BJ (cell line): ENCODE data around the gene FOXP1. TPM values are rescaled to one million over a fixed set of nuclear protein-coding genes. Genes with fewer than 3 reads are reported as not detected.
"Not testable (repeated sequence)": the region's sequence is repeated elsewhere in the genome, so short reads cannot be mapped to it uniquely, and the experiment has no call there.

Source experiments
- CTCF ChIA-PET: fragments of 350-600 bp; formaldehyde crosslinking; extraction: SDS; loops from one replicate; lab custom pipeline; 2021; ENCODE audit warnings: antibody characterized with exemption, inconsistent platforms; lab: Yijun Ruan, JAX
- POLR2A ChIA-PET: fragments of 300-600 bp; sonication (Branson Sonifier 250); formaldehyde crosslinking; extraction: SDS; loops from one replicate; lab custom pipeline; 2021; ENCODE audit warnings: antibody characterized with exemption; lab: Charles Lee
- DNase-seq: peaks from one replicate; pipeline ENCODE4 v3.0.0-alpha.2; 2011; ENCODE audit warnings: low read depth
- H3K27me3 ChIP-seq: 2 replicates; pipeline ENCODE4 v1.6.0; 2011; ENCODE audit warnings: low read length; ENCODE audit not compliant: control insufficient read depth, insufficient read depth
- H3K36me3 ChIP-seq: 2 replicates; pipeline ENCODE4 v1.5.1; 2011; ENCODE audit warnings: low read length; ENCODE audit not compliant: control insufficient read depth, insufficient read depth
- H3K4me3 ChIP-seq: 2 replicates; pipeline ENCODE4 v1.5.1; 2011; ENCODE audit warnings: low read depth, mild to moderate bottlenecking, control low read depth, low read length
- CTCF ChIP-seq: IDR thresholded peaks from 2 replicates; pipeline ENCODE4 v1.5.1; 2011; ENCODE audit warnings: low read depth, mild to moderate bottlenecking, control low read depth, inconsistent platforms, low read length, moderate library complexity; ENCODE audit not compliant: insufficient read depth
- polyA plus RNA-seq: library from polyadenylated mRNA; depleted of rRNA; stranded (reverse); fragments of >200 nt; gene quantifications from 2 replicates; pipeline ENCODE4 v1.2.3, GENCODE V29; 2011

Gene FOXP1
- polyA plus RNA-seq, 1 experiment = 37.0 TPM

- Histone ChIP-seq H3K36me3 (no peaks in the 10 kb centered on the region), H3K27me3 (no peaks in the 10 kb centered on the region), H3K4me3 (no peak overlapping the region)
- ChIA-PET POLR2A (no interaction called here), CTCF (no interaction called here)
- DNase-seq = no peak
- TF ChIP-seq CTCF = no peak
Observed at GRCh38 chr3:71532639-71533395, 50.7 kb downstream of the FOXP1 start.

GRCh38 chr3:71530903-71531530, 52.5 kb downstream of the FOXP1 start:
- Histone ChIP-seq H3K36me3 (no peaks in the 10 kb centered on the region), H3K4me3 (no peak overlapping the region), H3K27me3 (no peaks in the 10 kb centered on the region)
- ChIA-PET POLR2A (interaction anchor here (0.7 kb wide), 1 partner anchor 150 kb away, joined by 3 read pairs; no protein-coding TSS in a partner anchor), CTCF (interaction anchor here (0.8 kb wide), 1 partner anchor 34 kb away, joined by 3 read pairs; no protein-coding TSS in a partner anchor)
- no peak for TF ChIP-seq CTCF
- DNase-seq = no peak

GRCh38 chr3:71528816-71529215, 54.7 kb downstream of the FOXP1 start:
- ChIA-PET POLR2A (no interaction called here), CTCF (interaction anchor here (1.4 to 1.5 kb wide), 2 partner anchors 19 to 64 kb away, joined by 3 read pairs; no protein-coding TSS in a partner anchor)
- no peak for TF ChIP-seq CTCF
- no peaks in the 10 kb centered on the region for H3K36me3 ChIP-seq
- H3K27me3 ChIP-seq = no peaks in the 10 kb centered on the region
- DNase-seq = no peak
- H3K4me3 ChIP-seq = no peak overlapping the region

GRCh38 chr3:71526448-71526847, 57.1 kb downstream of the FOXP1 start:
- H3K27me3 ChIP-seq, CTCF ChIA-PET, POLR2A ChIA-PET, H3K4me3 ChIP-seq, H3K36me3 ChIP-seq, DNase-seq: not testable (repeated sequence)

- TF ChIP-seq CTCF = no peak
- H3K4me3 ChIP-seq = no peak overlapping the region
- POLR2A ChIA-PET = no interaction called here
- no peak for DNase-seq
- H3K27me3 ChIP-seq = no peaks in the 10 kb centered on the region
- no peaks in the 10 kb centered on the region for H3K36me3 ChIP-seq
- CTCF ChIA-PET = no interaction called here
Observed at GRCh38 chr3:71525391-71525790, 58.1 kb downstream of the FOXP1 start.
